NOMO-1 (cell line): Measurements from ENCODE around the gene FAM184B.
A peak's percentile ranks its signal among the peaks of the same experiment; 100 is the strongest.

Experiments used
- DNase-seq, 2 experiments: peaks; one replicate each; lab custom pipeline; 2025; ENCODE audit not compliant: unreplicated experiment in 2 of 2; lab: John Stamatoyannopoulos, UW

Gene FAM184B

GRCh38 chr4:17646693-17647092, 134.7 kb downstream of the FAM184B start:
- DNase-seq, result no peak

- no peak for DNase-seq
Observed at GRCh38 chr4:17642398-17642783, 139.0 kb downstream of the FAM184B start.

GRCh38 chr4:17639136-17639535, 142.3 kb downstream of the FAM184B start:
- no peak for DNase-seq

GRCh38 chr4:17636696-17637622, 144.5 kb downstream of the FAM184B start:
- DNase-seq, result peak; percentile 27 to 59

GRCh38 chr4:17636341-17636695, 145.1 kb downstream of the FAM184B start:
- no peak for DNase-seq

- no peak for DNase-seq
Observed at GRCh38 chr4:17635056-17635455, 146.4 kb downstream of the FAM184B start.

- no peak for DNase-seq
Observed at GRCh38 chr4:17633600-17633999, 147.8 kb downstream of the FAM184B start.

GRCh38 chr4:17630228-17630627, 151.2 kb downstream of the FAM184B start:
- DNase-seq, result no peak

- DNase-seq, result no peak
Observed at GRCh38 chr4:17624821-17625220, 156.6 kb downstream of the FAM184B start.

GRCh38 chr4:17623451-17624001, 157.9 kb downstream of the FAM184B start:
- DNase-seq, result no peak

GRCh38 chr4:17619416-17620105, 161.9 kb downstream of the FAM184B start:
- no peak for DNase-seq

- DNase-seq, result no peak
Observed at GRCh38 chr4:17618926-17619325, 162.5 kb downstream of the FAM184B start.

GRCh38 chr4:17616283-17616682, 165.1 kb downstream of the FAM184B start:
- DNase-seq, result no peak

- peak; percentile 76 to 91 for DNase-seq
Observed at GRCh38 chr4:17614416-17615299, 166.8 kb downstream of the FAM184B start, which contains the start of gene MED28. MED28 (plus strand) TSS chr4:17614641; CDS start chr4:17614655, 14 bp downstream.

GRCh38 chr4:17613761-17614415, 167.5 kb downstream of the FAM184B start:
- peak in 1 of 2 experiments; percentile 43 for DNase-seq

- DNase-seq, result no peak
Observed at GRCh38 chr4:17605236-17605635, 176.2 kb downstream of the FAM184B start.

GRCh38 chr4:17599826-17600225, 181.6 kb downstream of the FAM184B start:
- DNase-seq, result no peak

GRCh38 chr4:17597517-17597916, 183.9 kb downstream of the FAM184B start:
- DNase-seq, result no peak

- peak; percentile 97 for DNase-seq
Observed at GRCh38 chr4:17595471-17596005, 185.9 kb downstream of the FAM184B start.

GRCh38 chr4:17589355-17589754, 192.1 kb downstream of the FAM184B start:
- DNase-seq, result no peak
